ENCODE data around the gene HSF5. TPM values are rescaled to one million over a fixed set of nuclear protein-coding genes. Genes with fewer than 3 reads are reported as not detected.

The HSF5 gene
- total and polyA plus RNA-seq, 10 donors, result 0.57 to 1.7 (median 1.2) TPM

DNA sequence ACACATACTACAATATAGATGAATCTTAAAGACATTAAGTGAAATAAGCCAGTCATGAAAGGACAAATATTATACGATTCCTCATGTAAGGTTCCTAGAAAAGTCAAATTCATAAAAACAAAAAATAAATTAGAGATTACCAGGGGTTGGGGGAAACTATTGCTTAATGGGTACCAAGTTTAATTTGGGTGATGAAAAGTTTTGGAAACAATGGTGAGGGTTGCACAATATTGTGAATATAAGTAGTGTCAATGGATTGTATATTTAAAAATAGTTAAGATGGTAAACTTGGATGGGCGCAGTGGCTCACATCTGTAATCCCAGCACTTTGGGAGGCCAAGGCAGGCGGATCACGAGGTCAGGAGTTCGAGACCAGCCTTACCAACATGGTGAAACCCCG is 17.9 kb downstream of the HSF5 start:
- Histone ChIP-seq H3K4me1 (no peaks in the 10 kb centered on the region), H3K4me3 (no peak overlapping the region), H3K36me3 (no peaks in the 10 kb centered on the region), H3K9me3 (no peaks in the 10 kb centered on the region), H3K27me3 (replicated peaks in 1 of 7) (no peaks in the 10 kb centered on the region), H3K27ac (no peak overlapping the region)
- WGBS, 5 donors, result 93 to 96% (median 94%) methylated on average over 6 of the region's 6 CpGs
- no peak for TF ChIP-seq POLR2AphosphoS5 (IDR thresholded peaks at IDR 0.05)
- TF ChIP-seq, protein P1, sequence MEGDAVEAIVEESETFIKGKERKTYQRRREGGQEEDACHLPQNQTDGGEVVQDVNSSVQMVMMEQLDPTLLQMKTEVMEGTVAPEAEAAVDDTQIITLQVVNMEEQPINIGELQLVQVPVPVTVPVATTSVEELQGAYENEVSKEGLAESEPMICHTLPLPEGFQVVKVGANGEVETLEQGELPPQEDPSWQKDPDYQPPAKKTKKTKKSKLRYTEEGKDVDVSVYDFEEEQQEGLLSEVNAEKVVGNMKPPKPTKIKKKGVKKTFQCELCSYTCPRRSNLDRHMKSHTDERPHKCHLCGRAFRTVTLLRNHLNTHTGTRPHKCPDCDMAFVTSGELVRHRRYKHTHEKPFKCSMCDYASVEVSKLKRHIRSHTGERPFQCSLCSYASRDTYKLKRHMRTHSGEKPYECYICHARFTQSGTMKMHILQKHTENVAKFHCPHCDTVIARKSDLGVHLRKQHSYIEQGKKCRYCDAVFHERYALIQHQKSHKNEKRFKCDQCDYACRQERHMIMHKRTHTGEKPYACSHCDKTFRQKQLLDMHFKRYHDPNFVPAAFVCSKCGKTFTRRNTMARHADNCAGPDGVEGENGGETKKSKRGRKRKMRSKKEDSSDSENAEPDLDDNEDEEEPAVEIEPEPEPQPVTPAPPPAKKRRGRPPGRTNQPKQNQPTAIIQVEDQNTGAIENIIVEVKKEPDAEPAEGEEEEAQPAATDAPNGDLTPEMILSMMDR (IDR thresholded peaks at IDR 0.05 in 8 of 11, conservative IDR thresholded peaks at IDR 0.05 in 3 of 11), result no peak
- no peak for TF ChIP-seq POLR2A (IDR thresholded peaks at IDR 0.05)
- intact Hi-C loops (cut with DNase I; ENCODE audit: low total_unique reads), result no loop called here
- no peak for DNase-seq

GRCh38 chr17:58468944-58469343 is 19.3 kb downstream of the HSF5 start:
- Histone ChIP-seq H3K36me3 (no peaks in the 10 kb centered on the region), H3K4me1 (no peaks in the 10 kb centered on the region), H3K27me3 (replicated peaks in 1 of 7) (no peaks in the 10 kb centered on the region), H3K27ac (no peak overlapping the region), H3K4me3 (no peak overlapping the region), H3K9me3 (no peaks in the 10 kb centered on the region)
- intact Hi-C loops (cut with DNase I; ENCODE audit: low total_unique reads), result no loop called here
- TF ChIP-seq, protein P1 (IDR thresholded peaks at IDR 0.05 in 8 of 11, conservative IDR thresholded peaks at IDR 0.05 in 3 of 11), result no peak
- TF ChIP-seq POLR2AphosphoS5 (IDR thresholded peaks at IDR 0.05), result no peak
- no peak for TF ChIP-seq POLR2A (IDR thresholded peaks at IDR 0.05)
- 77 to 89% (median 86%) methylated on average over 3 of the region's 3 CpGs for WGBS, 5 donors
- DNase-seq, result no peak

GRCh38 chr17:58455491-58455890 is 32.7 kb downstream of the HSF5 start:
- no peak overlapping the region for H3K27ac ChIP-seq
- H3K4me3 ChIP-seq, result no peak overlapping the region
- H3K4me1 ChIP-seq, result no peaks in the 10 kb centered on the region
- no peak for DNase-seq
- H3K27me3 ChIP-seq (replicated peaks in 1 of 7), result no peaks in the 10 kb centered on the region
- TF ChIP-seq POLR2A (IDR thresholded peaks at IDR 0.05) (no peak), POLR2AphosphoS5 (IDR thresholded peaks at IDR 0.05) (no peak)
- TF ChIP-seq, protein P1 (IDR thresholded peaks at IDR 0.05 in 8 of 11, conservative IDR thresholded peaks at IDR 0.05 in 3 of 11), result no peak
- intact Hi-C loops (cut with DNase I; ENCODE audit: low total_unique reads), result no loop called here
- H3K9me3 ChIP-seq, result no peaks in the 10 kb centered on the region
- no peaks in the 10 kb centered on the region for H3K36me3 ChIP-seq

- TF ChIP-seq POLR2A (IDR thresholded peaks at IDR 0.05) (no peak), POLR2AphosphoS5 (IDR thresholded peaks at IDR 0.05) (no peak)
- TF ChIP-seq, protein P1 (IDR thresholded peaks at IDR 0.05 in 8 of 11, conservative IDR thresholded peaks at IDR 0.05 in 3 of 11), result no peak
- H3K27ac ChIP-seq, result no peak overlapping the region
- DNase-seq, result no peak
- no peaks in the 10 kb centered on the region for H3K9me3 ChIP-seq
- H3K36me3 ChIP-seq, result no peaks in the 10 kb centered on the region
- intact Hi-C loops (cut with DNase I; ENCODE audit: low total_unique reads), result no loop called here
- H3K27me3 ChIP-seq (replicated peaks in 1 of 7), result no peaks in the 10 kb centered on the region
- no peaks in the 10 kb centered on the region for H3K4me1 ChIP-seq
- WGBS, 5 donors, result 88 to 100% (median 96%) methylated on average over 1 of the region's 1 CpG
- H3K4me3 ChIP-seq, result no peak overlapping the region
Measured at GRCh38 chr17:58452738-58453137, 35.5 kb downstream of the HSF5 start.

All from spleen (tissue), 11 donors.